ENCODE measurements around the gene PRR19.

- no peak for TF ChIP-seq CTCF (IDR thresholded peaks at IDR 0.05; ENCODE audit: low read depth, low read length, poor library complexity, severe bottlenecking)
- no peak for TF ChIP-seq EZH2phosphoT487 (IDR thresholded peaks at IDR 0.05; ENCODE audit: borderline replicate concordance, low read length)
Measured at GRCh38 chr19:42267644-42268141, 34.2 kb upstream of the PRR19 start.

Measured in DOHH2 (cell line).